Esophagus (tissue), 2 donors: Measurements from ENCODE around the gene TRMT11. TPM values are rescaled to one million over a fixed set of nuclear protein-coding genes. Genes with fewer than 3 reads are reported as not detected.
A peak's percentile ranks its signal among the peaks of the same experiment; 100 is the strongest.

Experiments
- H3K27ac ChIP-seq, 2 donors: one replicate each; pipeline ENCODE4 v1.5.1; 2013; ENCODE audit warnings: low read depth in 2 of 2, mild to moderate bottlenecking in 2 of 2, inconsistent platforms in 1 of 2, low read length in 1 of 2, moderate library complexity in 1 of 2
- H3K27me3 ChIP-seq, 2 donors: one replicate each; pipeline ENCODE4 v1.6.1; 2013; ENCODE audit warnings: low read length in 2 of 2, control low read depth in 1 of 2, mild to moderate bottlenecking in 1 of 2; ENCODE audit not compliant: insufficient read depth in 2 of 2, control insufficient read depth in 1 of 2
- H3K36me3 ChIP-seq, 2 donors: one replicate each; pipeline ENCODE4 v1.6.1; 2013; ENCODE audit warnings: low read length in 1 of 2; ENCODE audit not compliant: control insufficient read depth in 2 of 2, insufficient read depth in 2 of 2
- H3K4me1 ChIP-seq, 2 donors: one replicate each; pipeline ENCODE4 v1.6.1; 2013; ENCODE audit warnings: low read length in 1 of 2; ENCODE audit not compliant: control insufficient read depth in 2 of 2, insufficient read depth in 2 of 2
- H3K4me3 ChIP-seq, 2 donors: one replicate each; pipeline ENCODE4 v1.5.1; 2013; ENCODE audit warnings: low read length in 2 of 2, mild to moderate bottlenecking in 2 of 2, low read depth in 1 of 2, moderate library complexity in 1 of 2
- H3K9me3 ChIP-seq, 2 donors: one replicate each; pipeline ENCODE4 v1.6.1; 2013; ENCODE audit warnings: mild to moderate bottlenecking in 2 of 2, low read depth in 1 of 2, low read length in 1 of 2, moderate library complexity in 1 of 2; ENCODE audit not compliant: control insufficient read depth in 2 of 2, insufficient read depth in 1 of 2
- WGBS, 2 donors: extraction: QIAGEN DNeasy Blood & Tissue Kit; methylation state at CpG; one replicate each; pipeline ENCODE4 v1.1.7; 2013; 5-methylcytosine and 5-hydroxymethylcytosine counted together
- polyA plus RNA-seq, 2 donors: library from polyadenylated mRNA; stranded (reverse); fragments of 200-250 nt; gene quantifications; one replicate each; pipeline ENCODE4 v1.2.3, GENCODE V29; 2013
- donor health status: healthy with polysubstance abuse.
- donor health status: Bipolar disorder and iron deficiency.

The TRMT11 gene
- polyA plus RNA-seq, 2 donors: 6.7 to 10.3 TPM

DNA sequence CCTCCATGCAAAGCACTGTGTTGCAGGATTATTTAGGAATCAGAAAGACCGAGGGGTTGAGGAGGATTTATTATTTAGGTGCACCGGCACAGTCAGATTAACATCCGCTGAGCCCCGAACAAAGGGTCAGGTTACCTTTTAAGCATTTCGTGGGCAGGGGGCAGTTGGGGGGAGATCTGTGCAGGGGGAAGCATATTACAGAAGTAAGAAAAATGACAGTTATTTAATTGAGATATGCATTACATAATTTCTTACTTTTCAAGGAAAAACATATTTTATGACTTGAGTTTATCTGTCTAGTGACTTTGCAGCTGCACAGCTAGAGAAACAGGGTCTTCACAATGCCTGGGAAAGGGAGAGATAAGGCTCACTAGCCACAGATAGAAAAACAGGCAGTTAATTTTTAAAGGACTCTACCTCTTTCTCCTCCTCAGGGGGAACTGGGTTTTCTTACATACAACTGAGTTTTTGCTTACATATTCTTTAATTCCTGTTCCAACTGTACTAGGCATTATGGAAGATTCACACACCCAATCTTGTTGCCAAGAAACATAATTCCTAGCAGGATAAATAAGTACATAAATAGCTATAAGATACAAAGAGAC is 31.5 kb upstream of the TRMT11 start:
- Histone ChIP-seq H3K27me3 (no peaks in the 10 kb centered on the region), H3K9me3 (no peaks in the 10 kb centered on the region), H3K36me3 (no peaks in the 10 kb centered on the region), H3K27ac (no peak overlapping the region), H3K4me3 (no peak overlapping the region), H3K4me1 (peaks cover 0 to 2% of the 10 kb centered on the region in 2 donors)
- WGBS, 2 donors: 69 to 72% methylated on average over 5 of the region's 5 CpGs

DNA sequence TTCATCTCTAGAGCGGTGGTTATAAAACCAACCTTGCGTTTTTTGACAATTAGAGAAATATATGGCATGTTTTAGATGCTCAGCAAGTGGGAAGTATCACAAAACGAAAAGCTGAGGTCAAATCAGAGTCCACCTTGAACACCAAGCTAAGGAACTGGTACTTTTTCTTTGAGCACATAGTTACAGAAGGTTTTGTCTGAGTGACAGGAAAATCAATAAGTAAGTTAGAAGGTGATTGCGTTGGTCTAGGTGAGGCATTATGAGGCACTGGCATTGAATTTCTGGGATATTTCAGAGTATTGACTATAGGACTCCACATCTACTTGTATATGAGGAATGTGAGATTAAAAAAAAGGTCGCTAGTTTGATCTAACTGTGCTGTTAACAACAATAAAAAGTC is 30.4 kb upstream of the TRMT11 start:
- H3K27ac ChIP-seq: no peak overlapping the region
- peaks cover 0 to 4% of the 10 kb centered on the region in 2 donors for H3K4me1 ChIP-seq
- no peaks in the 10 kb centered on the region for H3K9me3 ChIP-seq
- 40 to 43% methylated on average over 5 of the region's 5 CpGs for WGBS, 2 donors
- H3K27me3 ChIP-seq: no peaks in the 10 kb centered on the region
- peak overlapping the region in 1 of 2 donors; percentile 95 for H3K4me3 ChIP-seq
- H3K36me3 ChIP-seq: no peaks in the 10 kb centered on the region

DNA sequence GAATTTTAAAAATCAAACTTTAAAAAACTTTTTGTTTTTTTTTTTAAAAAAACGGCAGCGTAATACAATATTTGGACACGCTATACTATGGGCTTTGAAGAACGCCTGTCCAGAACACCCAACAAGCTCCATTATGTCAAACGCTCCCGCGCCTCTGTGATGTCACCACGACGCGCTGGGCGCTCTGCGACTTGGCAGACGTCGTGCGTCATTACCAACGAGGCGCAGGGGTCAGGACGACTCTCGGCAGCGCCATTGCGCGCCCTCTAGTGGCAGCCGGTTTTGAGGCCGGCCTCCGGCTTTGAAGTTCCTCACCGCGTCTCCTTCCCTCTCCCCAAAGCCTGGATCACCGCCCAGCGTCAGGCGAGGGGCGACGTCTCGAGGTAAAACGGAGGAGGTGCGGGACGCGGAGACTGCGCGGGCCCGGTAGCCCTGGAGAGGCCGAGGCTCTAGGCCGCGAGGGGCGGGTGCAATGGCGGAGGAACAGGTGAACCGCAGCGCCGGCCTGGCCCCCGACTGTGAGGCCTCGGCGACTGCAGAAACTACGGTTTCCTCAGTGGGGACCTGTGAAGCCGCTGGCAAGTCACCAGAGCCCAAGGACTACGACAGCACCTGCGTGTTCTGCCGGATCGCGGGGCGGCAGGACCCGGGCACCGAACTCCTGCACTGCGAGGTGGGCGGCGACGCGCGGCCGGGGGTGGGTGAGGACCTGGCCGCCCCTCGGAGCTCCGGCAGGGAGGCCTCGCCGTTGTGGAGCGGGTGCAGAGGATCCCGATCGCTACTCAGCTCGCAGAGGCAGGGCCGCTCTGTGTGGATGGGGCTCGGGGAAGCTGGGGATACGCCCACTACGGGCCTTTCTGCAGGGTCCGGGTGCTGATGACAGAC is 29.6 kb upstream of the TRMT11 start, which contains the start of gene HINT3:
Gene HINT3, plus strand, starts transcription at position 265 of the 885 bp plus-strand sequence. Its CDS starts 208 bp downstream, at position 473.
- H3K36me3 ChIP-seq: no peaks in the 10 kb centered on the region
- H3K27ac ChIP-seq: peak within 1 kb of the TSS; percentile 91 to 98
- H3K4me1 ChIP-seq: peaks cover 0 to 4% of the 10 kb centered on the region in 2 donors
- no peaks in the 10 kb centered on the region for H3K27me3 ChIP-seq
- H3K4me3 ChIP-seq: peak within 1 kb of the TSS; percentile 95 to 96
- 0 to 1% methylated on average over 72 to 82 of the region's 82 CpGs for WGBS, 2 donors
- no peaks in the 10 kb centered on the region for H3K9me3 ChIP-seq

DNA sequence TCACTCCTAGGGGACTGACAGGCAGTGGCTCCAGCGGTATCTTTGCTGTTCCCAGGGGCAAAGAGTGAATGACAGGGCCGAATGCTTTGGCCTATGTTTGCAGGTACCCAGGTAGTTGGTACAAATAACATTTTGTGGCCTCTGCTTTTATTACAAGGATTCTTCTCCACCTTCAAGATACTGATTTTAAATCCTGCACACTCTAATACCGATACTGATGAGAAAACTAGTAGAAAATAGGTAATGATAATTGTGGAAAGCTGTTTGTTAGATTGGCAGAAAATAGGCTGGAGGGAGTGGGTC is 29.0 kb upstream of the TRMT11 start:
- H3K36me3 ChIP-seq: no peaks in the 10 kb centered on the region

DNA sequence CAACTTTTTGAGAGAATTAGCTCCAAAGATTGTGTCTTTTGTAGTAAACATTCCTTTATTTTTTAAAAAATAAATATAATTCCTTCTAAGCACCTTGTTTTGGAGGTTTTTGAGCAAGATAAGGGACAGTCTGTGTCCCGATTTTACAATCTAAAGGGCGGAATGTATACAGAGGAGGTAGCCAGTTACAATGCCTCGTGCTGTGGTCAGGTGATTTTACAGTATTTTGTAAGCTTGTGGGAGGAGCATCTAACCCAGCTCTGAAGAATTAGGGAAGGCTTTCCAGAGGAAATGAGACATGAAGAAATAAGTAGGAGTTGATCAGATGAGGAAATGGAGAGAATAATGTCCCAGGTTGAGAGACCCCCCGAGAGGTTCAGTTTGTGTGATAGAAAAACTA is 28.5 kb upstream of the TRMT11 start:
- Histone ChIP-seq H3K36me3 (no peaks in the 10 kb centered on the region), H3K27ac (no peak overlapping the region), H3K4me3 (peak overlapping the region in 1 of 2 donors; percentile 95)

More for the DNA sequence above, 29.0 kb upstream of the TRMT11 start:
- Histone ChIP-seq H3K9me3 (no peaks in the 10 kb centered on the region), H3K4me3 (peak overlapping the region; percentile 95 to 96), H3K4me1 (peaks cover 0 to 4% of the 10 kb centered on the region in 2 donors), H3K27ac (peak overlapping the region; percentile 91 to 98), H3K27me3 (no peaks in the 10 kb centered on the region)
- WGBS, 2 donors: 1 to 3% methylated on average over 3 of the region's 3 CpGs

DNA sequence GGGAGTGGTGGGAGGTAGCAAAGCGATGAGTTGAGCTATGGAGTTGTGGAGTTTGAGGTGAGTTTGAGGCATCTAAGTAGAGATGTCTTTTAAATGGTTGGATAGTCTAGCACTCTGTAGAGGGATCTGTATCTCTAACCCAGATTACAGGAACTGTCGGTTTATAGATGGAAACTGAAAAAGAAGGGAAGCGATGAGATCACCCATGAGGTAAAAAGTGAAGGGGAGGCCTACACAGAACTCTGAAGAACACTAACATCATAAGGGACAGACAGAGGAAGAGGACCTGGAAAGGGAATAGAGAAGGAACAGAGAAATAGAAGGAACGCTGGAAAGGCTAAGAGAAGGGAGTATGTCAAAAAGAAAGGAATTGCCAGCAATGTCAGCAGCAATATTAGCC is 27.3 kb upstream of the TRMT11 start:
- Histone ChIP-seq H3K27me3 (no peaks in the 10 kb centered on the region), H3K27ac (no peak overlapping the region), H3K4me3 (no peak overlapping the region), H3K4me1 (peaks cover 0 to 3% of the 10 kb centered on the region in 2 donors), H3K9me3 (no peaks in the 10 kb centered on the region), H3K36me3 (no peaks in the 10 kb centered on the region)
- 84 to 93% methylated on average over 4 of the region's 4 CpGs for WGBS, 2 donors

More for the DNA sequence above, 28.5 kb upstream of the TRMT11 start:
- peaks cover 0 to 4% of the 10 kb centered on the region in 2 donors for H3K4me1 ChIP-seq
- no peaks in the 10 kb centered on the region for H3K9me3 ChIP-seq
- 27 to 29% methylated on average over 4 of the region's 4 CpGs for WGBS, 2 donors
- H3K27me3 ChIP-seq: no peaks in the 10 kb centered on the region

DNA sequence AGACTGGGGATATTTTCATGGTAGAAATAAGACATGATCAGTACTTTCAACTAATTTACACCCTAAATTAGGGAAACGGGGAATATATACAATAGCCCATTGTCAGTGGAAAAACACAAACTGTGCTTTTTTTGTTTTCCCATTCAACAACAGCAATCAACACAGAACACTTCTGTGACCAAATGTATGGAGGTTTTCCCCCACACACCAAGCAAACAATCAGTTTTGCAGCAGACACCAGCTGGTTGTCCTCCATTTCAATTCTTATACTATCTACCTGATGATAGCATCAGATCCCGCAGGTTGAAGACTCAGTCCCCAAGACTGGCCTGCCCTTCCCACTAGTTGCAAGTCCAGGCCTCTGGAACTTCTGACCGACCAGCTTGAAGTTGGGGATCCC is 25.2 kb upstream of the TRMT11 start:
- Histone ChIP-seq H3K27me3 (no peaks in the 10 kb centered on the region), H3K27ac (no peak overlapping the region), H3K36me3 (no peaks in the 10 kb centered on the region), H3K4me3 (no peak overlapping the region), H3K9me3 (no peaks in the 10 kb centered on the region), H3K4me1 (peaks cover 0 to 3% of the 10 kb centered on the region in 2 donors)
- WGBS, 2 donors: 90 to 92% methylated on average over 3 of the region's 3 CpGs

DNA sequence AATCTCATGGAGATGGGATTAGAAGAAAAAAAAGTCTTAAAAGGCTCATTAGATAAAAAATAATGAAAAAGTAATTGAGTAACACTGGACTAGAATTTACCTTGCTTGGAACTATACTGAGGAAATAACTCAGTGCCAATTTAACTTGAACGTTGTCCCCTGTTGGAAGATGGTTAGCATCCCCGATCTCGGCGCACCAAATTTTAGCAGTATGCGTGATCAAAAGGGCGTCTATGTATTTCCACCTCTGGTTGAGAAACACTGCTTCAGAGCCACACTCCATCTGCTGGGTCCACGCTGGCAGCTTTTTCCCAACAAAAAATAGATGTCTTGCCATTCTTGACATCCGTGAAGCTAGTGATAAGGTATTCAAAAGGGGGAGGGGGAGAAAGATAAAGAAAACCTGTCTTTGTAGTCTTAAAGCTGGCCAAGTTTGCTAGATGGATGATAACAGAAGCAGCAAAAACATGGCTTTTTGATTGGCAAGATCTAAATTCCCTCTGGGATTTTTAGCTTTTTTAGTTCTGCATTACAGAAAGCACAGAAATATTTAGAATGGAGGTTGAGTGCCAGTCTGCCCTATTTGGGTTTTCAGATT is 23.3 kb upstream of the TRMT11 start:
- H3K4me1 ChIP-seq: peaks cover 0 to 3% of the 10 kb centered on the region in 2 donors
- 88 to 89% methylated on average over 8 of the region's 8 CpGs for WGBS, 2 donors
- no peak overlapping the region for H3K4me3 ChIP-seq
- no peaks in the 10 kb centered on the region for H3K27me3 ChIP-seq
- peaks cover 0 to 1% of the 10 kb centered on the region in 2 donors for H3K36me3 ChIP-seq
- H3K27ac ChIP-seq: no peak overlapping the region
- no peaks in the 10 kb centered on the region for H3K9me3 ChIP-seq

DNA sequence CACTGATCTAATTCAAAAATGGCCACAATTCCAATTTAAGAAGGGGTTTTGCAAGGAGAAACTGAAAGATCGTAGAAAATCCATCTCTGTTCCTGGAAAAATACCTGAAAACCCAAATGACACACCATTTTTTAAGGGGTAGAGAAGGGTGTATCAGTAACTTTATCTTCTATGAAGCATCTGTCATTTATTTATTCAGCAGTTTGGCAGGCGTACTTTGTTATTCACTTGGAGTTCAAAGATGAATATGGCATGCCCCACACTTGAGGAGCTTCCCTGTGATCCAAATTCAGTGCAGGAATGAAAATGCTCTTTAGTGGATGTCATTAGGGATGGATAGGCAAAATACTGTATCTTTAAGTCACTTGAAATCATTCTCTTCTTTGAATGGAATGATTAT is 22.5 kb upstream of the TRMT11 start:
- no peaks in the 10 kb centered on the region for H3K27me3 ChIP-seq
- WGBS, 2 donors: 74 to 91% methylated on average over 2 of the region's 2 CpGs

More for the DNA sequence above, 22.5 kb upstream of the TRMT11 start:
- Histone ChIP-seq H3K9me3 (no peaks in the 10 kb centered on the region), H3K4me3 (no peak overlapping the region), H3K36me3 (peaks cover 0 to 4% of the 10 kb centered on the region in 2 donors), H3K27ac (no peak overlapping the region), H3K4me1 (peaks cover 0 to 3% of the 10 kb centered on the region in 2 donors)
